Measurements from ENCODE around the gene RNF213. TPM values are rescaled to one million over a fixed set of nuclear protein-coding genes. Genes with fewer than 3 reads are reported as not detected.

The RNF213 gene
- total and polyA plus RNA-seq, 4 donors, result 18.2 to 104 (median 33.5) TPM

GRCh38 chr17:80422981-80423380, 162.3 kb downstream of the RNF213 start:
- no peaks in the 10 kb centered on the region for H3K27me3 ChIP-seq (ENCODE audit: control insufficient read depth in 4 of 4, insufficient read depth in 4 of 4, low read length in 3 of 4)
- no peak overlapping the region for H3K27ac ChIP-seq (ENCODE audit: low read depth in 1 of 2, low read length in 2 of 2)
- H3K4me1 ChIP-seq (ENCODE audit: control insufficient read depth in 4 of 4, insufficient read depth in 4 of 4, low read length in 3 of 4), result peaks cover 0 to 3% (median under 1%) of the 10 kb centered on the region in 4 donors
- H3K9me3 ChIP-seq (ENCODE audit: control insufficient read depth in 4 of 4, low read length in 3 of 4), result no peaks in the 10 kb centered on the region
- DNase-seq (ENCODE audit: low spot score), result no peak
- 63% methylated on average over 20 of the region's 20 CpGs for WGBS
- TF ChIP-seq YY1 (IDR thresholded peaks at IDR 0.05), result no peak
- no peak overlapping the region for H3K9ac ChIP-seq (ENCODE audit: low read depth in 1 of 2, low read length in 2 of 2)
- peaks cover 0 to 10% (median 0%) of the 10 kb centered on the region in 4 donors for H3K36me3 ChIP-seq (ENCODE audit: control insufficient read depth in 4 of 4, insufficient read depth in 3 of 4, low read depth in 1 of 4, low read length in 3 of 4)
- H3K4me3 ChIP-seq (ENCODE audit: low read depth in 1 of 3, low read length in 3 of 3), result no peak overlapping the region

DNA sequence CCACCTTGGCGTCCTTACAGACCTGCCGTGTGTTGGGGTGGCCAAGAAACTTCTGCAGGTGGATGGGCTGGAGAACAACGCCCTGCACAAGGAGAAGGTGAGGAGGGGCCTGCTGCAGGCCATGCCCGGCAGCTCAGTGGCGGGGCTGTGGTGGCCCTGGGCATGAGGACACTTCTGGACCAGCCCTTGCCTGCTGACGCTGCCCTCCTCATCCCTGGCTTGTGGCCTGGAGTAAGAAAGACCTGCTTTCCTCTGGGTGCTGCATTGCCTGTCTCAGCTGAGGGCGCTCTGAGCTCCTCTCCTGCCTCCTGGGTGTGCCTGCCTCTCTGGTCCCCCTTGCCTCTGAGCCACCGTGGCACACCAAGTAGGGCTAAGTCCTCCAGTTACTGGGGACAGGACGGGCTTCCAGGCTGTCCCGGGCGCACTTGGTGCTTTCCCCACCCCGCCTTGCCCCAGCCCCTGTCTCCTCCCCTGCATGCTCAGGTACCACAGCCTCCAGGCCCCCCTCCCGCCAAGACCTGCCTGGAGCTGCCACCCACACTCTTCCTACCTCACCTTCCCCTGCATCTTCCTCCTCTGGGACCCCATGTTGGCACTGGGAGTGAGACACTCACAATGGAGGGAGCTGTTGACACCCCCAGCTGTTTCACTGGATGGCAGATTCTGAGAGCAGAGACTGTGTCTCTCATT, 163.0 kb downstream of the RNF213 start:
- 79% methylated on average over 13 of the region's 13 CpGs for WGBS
- DNase-seq (ENCODE audit: low spot score), result no peak
- H3K4me3 ChIP-seq (ENCODE audit: low read depth in 1 of 3, low read length in 3 of 3), result no peak overlapping the region
- H3K27ac ChIP-seq (ENCODE audit: low read depth in 1 of 2, low read length in 2 of 2), result no peak overlapping the region
- no peaks in the 10 kb centered on the region for H3K9me3 ChIP-seq (ENCODE audit: control insufficient read depth in 4 of 4, low read length in 3 of 4)
- H3K27me3 ChIP-seq (ENCODE audit: control insufficient read depth in 4 of 4, insufficient read depth in 4 of 4, low read length in 3 of 4), result no peaks in the 10 kb centered on the region
- peaks cover 0 to 5% (median 0%) of the 10 kb centered on the region in 4 donors for H3K36me3 ChIP-seq (ENCODE audit: control insufficient read depth in 4 of 4, insufficient read depth in 3 of 4, low read depth in 1 of 4, low read length in 3 of 4)
- no peak for TF ChIP-seq SP1 (IDR thresholded peaks at IDR 0.05)
- TF ChIP-seq JUND (IDR thresholded peaks at IDR 0.05), result no peak
- no peak for TF ChIP-seq GABPA (IDR thresholded peaks at IDR 0.05 in 1 of 2, conservative IDR thresholded peaks at IDR 0.05 in 1 of 2)
- TF ChIP-seq, protein P1, sequence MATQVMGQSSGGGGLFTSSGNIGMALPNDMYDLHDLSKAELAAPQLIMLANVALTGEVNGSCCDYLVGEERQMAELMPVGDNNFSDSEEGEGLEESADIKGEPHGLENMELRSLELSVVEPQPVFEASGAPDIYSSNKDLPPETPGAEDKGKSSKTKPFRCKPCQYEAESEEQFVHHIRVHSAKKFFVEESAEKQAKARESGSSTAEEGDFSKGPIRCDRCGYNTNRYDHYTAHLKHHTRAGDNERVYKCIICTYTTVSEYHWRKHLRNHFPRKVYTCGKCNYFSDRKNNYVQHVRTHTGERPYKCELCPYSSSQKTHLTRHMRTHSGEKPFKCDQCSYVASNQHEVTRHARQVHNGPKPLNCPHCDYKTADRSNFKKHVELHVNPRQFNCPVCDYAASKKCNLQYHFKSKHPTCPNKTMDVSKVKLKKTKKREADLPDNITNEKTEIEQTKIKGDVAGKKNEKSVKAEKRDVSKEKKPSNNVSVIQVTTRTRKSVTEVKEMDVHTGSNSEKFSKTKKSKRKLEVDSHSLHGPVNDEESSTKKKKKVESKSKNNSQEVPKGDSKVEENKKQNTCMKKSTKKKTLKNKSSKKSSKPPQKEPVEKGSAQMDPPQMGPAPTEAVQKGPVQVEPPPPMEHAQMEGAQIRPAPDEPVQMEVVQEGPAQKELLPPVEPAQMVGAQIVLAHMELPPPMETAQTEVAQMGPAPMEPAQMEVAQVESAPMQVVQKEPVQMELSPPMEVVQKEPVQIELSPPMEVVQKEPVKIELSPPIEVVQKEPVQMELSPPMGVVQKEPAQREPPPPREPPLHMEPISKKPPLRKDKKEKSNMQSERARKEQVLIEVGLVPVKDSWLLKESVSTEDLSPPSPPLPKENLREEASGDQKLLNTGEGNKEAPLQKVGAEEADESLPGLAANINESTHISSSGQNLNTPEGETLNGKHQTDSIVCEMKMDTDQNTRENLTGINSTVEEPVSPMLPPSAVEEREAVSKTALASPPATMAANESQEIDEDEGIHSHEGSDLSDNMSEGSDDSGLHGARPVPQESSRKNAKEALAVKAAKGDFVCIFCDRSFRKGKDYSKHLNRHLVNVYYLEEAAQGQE (IDR thresholded peaks at IDR 0.05), result no peak
- no peak for TF ChIP-seq HNF4G (IDR thresholded peaks at IDR 0.05)
- TF ChIP-seq FOXA2 (IDR thresholded peaks at IDR 0.05), result no peak
- no peak for TF ChIP-seq CTCF (IDR thresholded peaks at IDR 0.05; ENCODE audit: low read depth, low read length, missing input control)
- TF ChIP-seq FOXA1 (IDR thresholded peaks at IDR 0.05), result no peak
- no peak for TF ChIP-seq ZBTB33 (IDR thresholded peaks at IDR 0.05)
- no peak for TF ChIP-seq TAF1 (conservative IDR thresholded peaks at IDR 0.05)
- no peak for TF ChIP-seq RXRA (IDR thresholded peaks at IDR 0.05)
- TF ChIP-seq NR2F2 (IDR thresholded peaks at IDR 0.05), result no peak
- no peak for TF ChIP-seq HNF4A (conservative IDR thresholded peaks at IDR 0.05)
- no peak for TF ChIP-seq EGR1 (IDR thresholded peaks at IDR 0.05; ENCODE audit: low read depth in 2 of 2)
- TF ChIP-seq YY1 (IDR thresholded peaks at IDR 0.05), result no peak
- no peak for TF ChIP-seq MAX (IDR thresholded peaks at IDR 0.05)
- TF ChIP-seq, protein P2, sequence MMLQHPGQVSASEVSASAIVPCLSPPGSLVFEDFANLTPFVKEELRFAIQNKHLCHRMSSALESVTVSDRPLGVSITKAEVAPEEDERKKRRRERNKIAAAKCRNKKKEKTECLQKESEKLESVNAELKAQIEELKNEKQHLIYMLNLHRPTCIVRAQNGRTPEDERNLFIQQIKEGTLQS (IDR thresholded peaks at IDR 0.05), result no peak
- TF ChIP-seq RAD21 (IDR thresholded peaks at IDR 0.05), result no peak
- peaks cover 0 to 3% (median under 1%) of the 10 kb centered on the region in 4 donors for H3K4me1 ChIP-seq (ENCODE audit: control insufficient read depth in 4 of 4, insufficient read depth in 4 of 4, low read length in 3 of 4)
- no peak overlapping the region for H3K9ac ChIP-seq (ENCODE audit: low read depth in 1 of 2, low read length in 2 of 2)

Measured in liver (tissue), 9 donors.